ENCODE results near the gene GMEB2.
"Not testable (repeated sequence)": the region's sequence is repeated elsewhere in the genome, so short reads cannot be mapped to it uniquely, and the experiment has no call there.

GMEB2 gene

DNA sequence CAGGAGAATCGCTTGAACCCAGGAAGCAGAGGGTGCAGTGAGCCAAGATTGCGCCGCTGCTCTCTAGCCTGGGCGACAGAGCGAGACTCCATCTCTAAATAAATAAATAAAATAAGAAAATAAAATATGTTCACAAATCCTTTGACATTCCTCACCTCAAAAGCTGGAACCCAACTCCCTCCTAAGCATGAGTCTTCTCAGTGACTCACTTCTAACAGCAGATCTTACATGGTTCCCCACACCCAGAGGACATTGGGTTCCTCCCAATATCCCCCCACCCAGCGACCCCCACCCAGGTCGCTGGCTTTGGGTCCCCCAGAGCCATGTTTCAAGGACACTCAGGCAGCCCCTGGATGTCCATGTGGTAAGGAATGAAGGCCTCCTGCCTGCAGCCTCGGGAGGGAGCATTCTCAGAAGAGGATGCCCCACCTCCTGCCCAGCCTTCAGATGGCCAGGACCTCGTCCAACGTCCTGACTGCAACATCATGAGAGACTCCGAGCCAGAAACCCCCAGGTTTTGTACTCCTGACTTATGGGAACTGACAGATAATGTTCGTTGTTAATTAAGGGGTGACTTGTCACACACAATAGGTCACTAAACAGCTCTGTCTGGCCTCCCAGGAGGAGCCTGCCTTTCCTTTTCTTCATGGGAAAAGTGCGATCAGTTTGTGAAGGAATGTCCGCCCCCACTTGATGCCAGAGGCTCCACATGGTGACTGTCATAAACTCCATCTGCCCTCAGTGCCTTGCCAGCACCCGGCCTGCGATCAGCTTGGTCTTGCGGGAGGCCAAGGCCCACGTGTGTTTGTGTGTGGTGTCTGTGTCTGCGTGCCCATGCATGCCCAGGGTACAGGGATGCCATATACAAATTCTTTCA lies 10.1 kb upstream of the GMEB2 start:
- DNase-seq = no peak

DNA sequence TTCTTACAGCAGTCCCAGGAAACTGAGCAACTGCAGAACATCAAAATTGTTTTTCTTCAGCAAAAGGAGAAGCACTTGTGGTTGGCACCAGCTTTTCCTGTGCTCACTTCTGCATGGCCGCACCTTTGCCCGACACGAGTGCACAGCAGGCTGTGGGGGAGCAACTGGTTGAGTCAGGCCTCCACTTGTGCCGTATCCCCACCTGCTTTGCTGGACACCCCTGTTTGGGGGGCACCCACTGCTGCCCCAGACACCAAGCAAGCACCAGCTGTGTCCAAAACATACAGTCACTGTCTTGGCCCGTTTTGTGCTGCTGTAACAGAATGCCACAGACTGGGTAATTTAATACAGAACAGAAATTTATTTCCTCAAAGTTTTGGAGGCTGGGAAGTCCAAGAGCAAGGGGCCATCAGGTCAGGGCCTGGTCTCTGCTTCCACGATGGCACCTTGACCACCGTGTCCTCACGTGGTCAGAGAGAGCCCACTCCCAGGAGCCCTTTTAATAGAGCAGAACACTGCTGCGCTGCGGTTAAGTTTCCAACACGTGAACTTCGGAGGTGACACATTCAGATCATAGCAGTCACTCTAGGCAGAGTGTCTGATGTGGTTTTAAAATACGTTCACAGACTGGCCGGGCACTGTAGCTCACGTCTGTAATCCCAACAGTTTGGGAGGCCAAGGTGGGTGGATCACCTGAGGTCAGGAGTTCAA lies 8.7 kb upstream of the GMEB2 start:
- DNase-seq = no peak

DNA sequence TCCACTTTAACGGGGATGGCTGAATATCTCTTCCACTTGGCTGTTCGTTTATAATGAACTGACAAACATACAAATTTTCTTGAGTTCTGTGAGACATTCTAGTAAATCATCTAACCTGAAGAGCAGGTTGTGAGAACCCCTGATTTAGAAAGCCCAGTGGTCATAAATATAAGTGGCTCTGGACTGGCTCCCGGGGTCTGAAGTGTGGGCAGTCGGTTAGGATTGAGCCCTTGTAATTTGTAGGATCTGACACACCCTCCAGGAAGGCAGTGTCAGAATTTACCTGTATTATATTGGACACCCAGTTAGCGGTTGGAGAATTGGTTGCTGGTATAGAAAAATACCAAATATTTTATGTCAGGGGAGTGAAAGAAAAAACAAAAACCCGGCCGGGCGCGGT lies 6.8 kb upstream of the GMEB2 start:
- no peak for DNase-seq

- DNase-seq = not testable (repeated sequence)
Observed at GRCh38 chr20:63631426-63631825, 4.5 kb upstream of the GMEB2 start.

DNA sequence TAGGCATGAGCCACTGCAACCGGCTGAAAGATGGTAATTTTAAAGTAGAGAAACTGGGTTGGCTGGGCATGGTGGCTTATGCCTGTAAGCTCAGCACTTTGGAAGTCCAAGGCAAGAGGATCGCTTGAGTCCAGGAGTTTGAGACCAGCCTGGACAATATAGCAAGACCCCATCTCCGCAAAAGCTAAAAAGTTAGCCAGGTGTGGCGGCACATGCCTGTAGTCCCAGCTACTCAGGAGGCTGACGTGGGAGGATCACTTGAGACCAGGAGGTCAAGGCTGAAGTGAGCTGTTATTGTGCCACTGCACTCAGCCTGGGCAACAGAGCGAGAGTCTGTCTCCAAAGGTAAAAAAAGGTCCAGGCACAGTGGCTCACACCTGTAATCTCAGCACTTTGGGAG lies 4.1 kb upstream of the GMEB2 start:
- not testable (repeated sequence) for DNase-seq

GRCh38 chr20:63628246-63628975 lies 1.5 kb upstream of the GMEB2 start:
- peak; percentile 65 for DNase-seq

- no peak for DNase-seq
Observed at GRCh38 chr20:63627751-63628245, 897 bp upstream of the GMEB2 start.

- peak; percentile 94 for DNase-seq
Observed at GRCh38 chr20:63627129-63627750, 339 bp upstream of the GMEB2 start.

GRCh38 chr20:63625771-63626423 lies 1.0 kb downstream of the GMEB2 start:
- peak; percentile 13 for DNase-seq

- DNase-seq = peak; percentile 50
Observed at GRCh38 chr20:63624486-63624885, 2.4 kb downstream of the GMEB2 start.

DNA sequence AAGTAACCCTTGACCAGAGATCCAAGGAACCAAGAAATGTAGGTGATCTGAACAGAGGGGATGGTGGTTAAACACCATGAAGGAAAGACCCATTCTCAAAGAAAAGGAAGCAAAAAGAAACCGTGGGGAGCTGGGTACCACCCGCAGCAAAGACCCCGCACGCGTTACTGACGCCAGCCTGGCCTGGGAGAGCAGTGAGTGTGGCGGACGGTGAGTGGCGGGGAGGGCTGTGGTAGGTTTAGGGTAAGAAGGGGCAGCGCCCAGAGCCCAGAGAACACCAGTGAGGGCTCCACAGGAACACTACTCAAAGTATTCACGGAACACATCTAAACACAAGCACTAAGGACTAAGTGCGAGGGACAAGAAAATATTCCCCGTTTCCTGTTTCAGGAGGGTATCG lies 4.2 kb downstream of the GMEB2 start:
- no peak for DNase-seq

GRCh38 chr20:63622096-63622495 lies 4.8 kb downstream of the GMEB2 start:
- no peak for DNase-seq

GRCh38 chr20:63620991-63621390 lies 5.9 kb downstream of the GMEB2 start:
- DNase-seq = no peak

DNA sequence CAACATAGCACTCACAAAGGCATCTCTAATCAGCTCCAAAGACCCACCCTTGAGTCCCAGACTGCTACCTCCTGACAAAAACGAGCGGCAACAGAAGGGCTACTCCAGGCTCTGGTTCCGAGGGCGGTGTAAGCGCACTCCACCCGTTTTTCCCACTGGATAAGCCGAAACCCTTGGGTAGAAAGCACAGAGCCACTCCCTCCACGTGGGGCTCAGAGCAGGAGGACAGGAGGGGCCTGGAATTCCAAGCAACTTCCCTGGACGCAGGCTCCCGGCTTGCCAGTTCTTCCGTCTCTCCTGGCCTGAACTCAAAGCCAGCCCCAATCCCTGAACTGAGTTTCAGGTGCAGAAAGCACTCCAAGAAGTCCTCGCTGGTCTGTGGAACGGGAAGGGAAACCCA lies 7.4 kb downstream of the GMEB2 start:
- DNase-seq = no peak

DNA sequence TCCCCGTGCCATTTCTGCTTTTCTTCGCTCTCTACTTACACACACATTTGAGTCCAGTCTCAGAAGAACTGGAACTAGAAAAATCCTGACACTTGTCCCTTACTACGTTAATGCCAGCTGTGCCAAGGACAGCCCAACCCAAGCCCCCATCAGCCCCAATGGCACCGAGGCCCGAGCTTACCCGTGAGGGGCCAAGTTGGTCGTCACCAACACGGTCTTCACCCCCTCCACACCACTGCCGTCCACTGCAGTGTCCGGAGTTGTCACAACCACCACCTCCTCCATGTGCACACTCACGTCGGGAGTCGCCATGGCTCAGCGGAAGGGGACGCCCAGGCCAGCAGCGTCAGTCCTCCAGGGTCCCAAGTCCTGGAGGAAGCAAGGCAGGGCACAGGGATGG lies 7.8 kb downstream of the GMEB2 start:
- no peak for DNase-seq

DNA sequence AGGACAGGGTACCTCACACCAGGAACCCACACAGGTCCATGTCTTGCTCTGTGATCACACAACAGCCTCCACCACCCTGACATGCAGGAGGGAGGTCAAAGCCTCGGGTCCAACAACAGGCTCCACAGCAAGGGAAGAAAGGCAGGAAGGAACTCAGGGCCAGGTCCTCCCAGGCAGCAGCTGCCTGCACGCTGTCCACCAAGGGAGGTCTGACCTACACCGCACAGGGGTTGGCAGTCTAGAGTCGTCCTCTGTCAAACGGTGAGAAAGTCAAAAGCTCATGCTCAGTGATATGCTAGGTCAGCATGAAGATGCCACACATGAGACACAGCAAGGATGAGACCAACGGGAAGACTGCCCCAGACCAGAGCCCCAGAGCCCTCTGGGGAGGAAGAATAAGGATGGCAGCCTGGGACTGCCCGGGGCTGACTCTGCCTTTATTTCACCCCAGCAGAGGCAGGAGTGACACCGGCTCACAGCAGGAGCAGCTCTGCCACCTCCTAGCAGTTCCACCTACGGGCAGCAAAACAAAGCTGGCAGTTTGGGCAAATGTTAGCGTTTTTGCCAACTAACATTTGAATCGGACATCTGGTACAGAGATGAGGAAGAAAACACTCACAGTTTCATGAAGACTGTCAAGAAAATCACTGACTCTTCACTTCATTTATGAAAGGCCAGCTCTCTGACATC lies 8.5 kb downstream of the GMEB2 start:
- no peak for DNase-seq

GRCh38 chr20:63617876-63618265 lies 9.0 kb downstream of the GMEB2 start:
- DNase-seq = no peak

- DNase-seq = no peak
Observed at GRCh38 chr20:63617092-63617875, 9.6 kb downstream of the GMEB2 start.

GRCh38 chr20:63613863-63614594 lies 12.9 kb downstream of the GMEB2 start:
- DNase-seq = not testable (repeated sequence)

All from fibroblast of skin of abdomen (primary cell).